Ovary (tissue), 9 donors: Measurements from ENCODE around the gene SSTR1. TPM values are rescaled to one million over a fixed set of nuclear protein-coding genes. Genes with fewer than 3 reads are reported as not detected.

Experiments used
- DNase-seq, 5 donors: peaks; one replicate each; pipeline ENCODE4 v3.0.0-alpha.2; 2019 to 2020
- H3K27ac ChIP-seq, 2 donors: fragments of 200-600 bp; one replicate each; pipeline versions ENCODE4 v1.5.1 to v1.8.0; 2019 to 2022
- H3K27me3 ChIP-seq: fragments of 200-600 bp; one replicate; pipeline ENCODE4 v1.8.0; 2022
- H3K36me3 ChIP-seq: fragments of 200-600 bp; sonication (generic); one replicate; pipeline ENCODE4 v1.5.1; 2019
- H3K4me1 ChIP-seq: one replicate; pipeline ENCODE4 v1.8.1; 2013; ENCODE audit warnings: mild to moderate bottlenecking, moderate library complexity; ENCODE audit not compliant: insufficient read depth
- H3K4me3 ChIP-seq: fragments of 200-600 bp; sonication (generic); one replicate; pipeline ENCODE4 v1.5.1; 2017
- H3K9me3 ChIP-seq, 2 donors: fragments of 200-600 bp in 1 of 2; sonication (generic) in 1 of 2; one replicate each; pipeline versions ENCODE4 v1.5.1 to v1.8.1; 2013 to 2019; ENCODE audit warnings: mild to moderate bottlenecking in 1 of 2, moderate library complexity in 1 of 2
- EP300 ChIP-seq: sonication (generic); formaldehyde crosslinking; IDR thresholded peaks from one replicate; pipeline ENCODE4 v1.6.1; 2017; ENCODE audit warnings: antibody characterized with exemption
- POLR2A ChIP-seq: fragments of 450-650 bp; IDR thresholded peaks from one replicate; pipeline ENCODE4 v1.6.1; 2017; ENCODE audit warnings: antibody characterized with exemption, mild to moderate bottlenecking, moderate library complexity
- WGBS, 3 donors: extraction: QIAGEN DNeasy Blood & Tissue Kit in 1 of 3; methylation state at CpG; one replicate each; pipeline versions ENCODE4 v1.1.5 to v1.1.7; 2013 to 2017; 5-methylcytosine and 5-hydroxymethylcytosine counted together
- intact Hi-C, 4 donors: fragments of 100-400 bp; cut with DNase I; formaldehyde crosslinking; loops; one replicate each; pipeline versions ENCODE4 v1.11.0 to v1.15.1; 2022 to 2023
- polyA plus RNA-seq, 2 donors: library from polyadenylated mRNA; stranded (reverse); fragments of 200-250 nt in 1 of 2; fragments of 350-450 nt in 1 of 2; fragmentation: Illumina TruSeq in 1 of 2; extraction: RNeasy Lipid Tissue Mini Kit (QIAGEN cat#74804) in 1 of 2; gene quantifications; one replicate each; pipeline ENCODE4 v1.2.3, GENCODE V29; 2013 to 2014
- total RNA-seq, 7 donors: library from RNA; depleted of rRNA in 2 of 7; stranded (reverse); fragments of >200 nt in 2 of 7; fragmentation: NEBNext Ultra II Directional in 3 of 7; extraction: Animal tissue kit (Norgen Biotek cat#: 25700) in 3 of 7; gene quantifications; one replicate each; pipeline versions ENCODE4 v1.1.0 to v1.2.4, GENCODE V29; 2016 to 2023
- TF ChIP-seq, protein P1 (sequence below), 3 donors: fragments of 450-650 bp in 2 of 3; fragments of 200-600 bp in 1 of 3; IDR thresholded peaks; one replicate each; pipeline versions ENCODE4 v1.5.1 to v1.8.0; 2016 to 2022; ENCODE audit warnings: antibody characterized with exemption in 3 of 3, mild to moderate bottlenecking in 1 of 3
- donor health status: DM: no; HTN: no; CAD: no; lungs with moderate emphysema.
- donor health status: DM: no; HTN: no; CAD: no.
- donor health status: Bipolar disorder and iron deficiency.
- donor health status: DM: yes; HTN: yes; CAD: no.
- donor health status: DM: no; HTN: no; CAD: no.
- donor health status: DM: yes; HTN: yes; CAD: no.

SSTR1 gene
- total and polyA plus RNA-seq, 9 donors, result 0.48 to 2.3 (median 1.3) TPM

DNA sequence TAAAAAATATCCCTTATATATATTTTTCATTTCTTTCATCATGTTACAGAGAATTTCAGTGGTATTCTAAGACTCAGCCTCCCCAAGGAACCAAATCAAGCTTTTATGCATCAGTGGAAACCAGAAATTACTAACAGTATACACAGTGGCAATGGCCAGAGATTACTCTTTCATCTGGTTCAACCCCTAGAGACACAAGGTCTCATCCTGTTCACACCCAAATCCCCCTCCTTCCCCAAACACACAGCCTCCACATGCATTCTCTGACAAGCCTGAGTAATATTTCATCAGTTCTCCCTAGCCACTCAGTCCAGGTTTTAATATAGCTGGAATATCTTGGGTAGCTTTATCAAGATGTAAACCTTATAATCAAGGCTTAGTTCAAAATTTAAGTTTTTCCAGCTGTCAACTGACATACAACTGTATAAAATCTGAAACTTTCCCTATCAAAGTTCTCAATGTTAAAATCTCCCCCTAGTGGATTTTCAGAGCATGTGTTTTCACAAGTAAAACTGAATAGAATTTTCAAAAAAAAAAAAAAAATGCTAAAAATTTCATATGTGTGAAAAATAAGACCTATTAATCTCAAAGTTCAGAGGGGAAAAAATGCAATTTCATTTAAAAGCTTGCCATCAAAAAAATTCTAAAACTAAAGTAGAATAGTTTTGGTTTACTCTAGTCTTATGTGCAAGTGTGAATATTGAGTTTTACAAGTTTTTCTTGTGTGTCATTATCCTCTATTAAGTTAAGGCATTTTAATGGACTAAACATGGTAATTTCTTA, 10.5 kb upstream of the SSTR1 start:
- H3K9me3 ChIP-seq, result no peaks in the 10 kb centered on the region
- H3K27ac ChIP-seq, result no peak overlapping the region
- no peaks in the 10 kb centered on the region for H3K36me3 ChIP-seq
- intact Hi-C loops, result no loop called here
- no peak for DNase-seq
- TF ChIP-seq POLR2A (no peak), EP300 (no peak)
- TF ChIP-seq, protein P1, sequence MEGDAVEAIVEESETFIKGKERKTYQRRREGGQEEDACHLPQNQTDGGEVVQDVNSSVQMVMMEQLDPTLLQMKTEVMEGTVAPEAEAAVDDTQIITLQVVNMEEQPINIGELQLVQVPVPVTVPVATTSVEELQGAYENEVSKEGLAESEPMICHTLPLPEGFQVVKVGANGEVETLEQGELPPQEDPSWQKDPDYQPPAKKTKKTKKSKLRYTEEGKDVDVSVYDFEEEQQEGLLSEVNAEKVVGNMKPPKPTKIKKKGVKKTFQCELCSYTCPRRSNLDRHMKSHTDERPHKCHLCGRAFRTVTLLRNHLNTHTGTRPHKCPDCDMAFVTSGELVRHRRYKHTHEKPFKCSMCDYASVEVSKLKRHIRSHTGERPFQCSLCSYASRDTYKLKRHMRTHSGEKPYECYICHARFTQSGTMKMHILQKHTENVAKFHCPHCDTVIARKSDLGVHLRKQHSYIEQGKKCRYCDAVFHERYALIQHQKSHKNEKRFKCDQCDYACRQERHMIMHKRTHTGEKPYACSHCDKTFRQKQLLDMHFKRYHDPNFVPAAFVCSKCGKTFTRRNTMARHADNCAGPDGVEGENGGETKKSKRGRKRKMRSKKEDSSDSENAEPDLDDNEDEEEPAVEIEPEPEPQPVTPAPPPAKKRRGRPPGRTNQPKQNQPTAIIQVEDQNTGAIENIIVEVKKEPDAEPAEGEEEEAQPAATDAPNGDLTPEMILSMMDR (IDR thresholded peaks at IDR 0.05), result no peak
- H3K4me1 ChIP-seq, result no peaks in the 10 kb centered on the region
- no peak overlapping the region for H3K4me3 ChIP-seq
- H3K27me3 ChIP-seq, result no peaks in the 10 kb centered on the region

DNA sequence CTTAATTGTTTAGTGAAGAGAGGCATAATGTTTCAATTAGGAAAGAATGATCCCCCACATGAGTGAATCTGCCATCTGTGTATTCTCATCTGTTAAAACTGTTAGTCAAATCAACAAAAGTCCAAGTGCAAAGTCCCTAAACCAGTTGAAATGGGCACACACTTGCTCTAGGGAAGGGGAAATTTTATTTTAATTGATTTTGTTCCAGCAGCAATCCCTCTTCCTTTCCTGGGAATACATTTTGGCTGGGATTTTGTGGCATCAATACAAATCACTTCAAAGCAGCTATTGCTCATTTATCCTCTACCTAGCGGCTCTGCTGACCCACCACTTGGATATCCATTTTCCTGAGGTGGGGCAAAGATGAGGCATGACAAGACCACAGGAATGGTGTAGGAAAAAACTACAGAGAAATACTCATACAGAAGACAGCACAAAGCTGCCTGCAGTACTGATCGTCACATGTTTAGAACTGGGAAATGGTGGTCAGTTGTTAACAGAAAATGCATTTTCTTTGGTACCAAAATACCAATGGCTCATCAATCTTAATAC, 9.8 kb upstream of the SSTR1 start:
- Histone ChIP-seq H3K4me3 (no peak overlapping the region), H3K27ac (no peak overlapping the region), H3K4me1 (no peaks in the 10 kb centered on the region), H3K27me3 (no peaks in the 10 kb centered on the region), H3K36me3 (no peaks in the 10 kb centered on the region), H3K9me3 (no peaks in the 10 kb centered on the region)
- DNase-seq, result no peak
- intact Hi-C loops, result no loop called here
- TF ChIP-seq EP300, result no peak
- no peak for TF ChIP-seq POLR2A
- TF ChIP-seq, protein P1 (IDR thresholded peaks at IDR 0.05), result no peak
- 89 to 95% (median 92%) methylated on average over 2 of the region's 2 CpGs for WGBS, 3 donors

DNA sequence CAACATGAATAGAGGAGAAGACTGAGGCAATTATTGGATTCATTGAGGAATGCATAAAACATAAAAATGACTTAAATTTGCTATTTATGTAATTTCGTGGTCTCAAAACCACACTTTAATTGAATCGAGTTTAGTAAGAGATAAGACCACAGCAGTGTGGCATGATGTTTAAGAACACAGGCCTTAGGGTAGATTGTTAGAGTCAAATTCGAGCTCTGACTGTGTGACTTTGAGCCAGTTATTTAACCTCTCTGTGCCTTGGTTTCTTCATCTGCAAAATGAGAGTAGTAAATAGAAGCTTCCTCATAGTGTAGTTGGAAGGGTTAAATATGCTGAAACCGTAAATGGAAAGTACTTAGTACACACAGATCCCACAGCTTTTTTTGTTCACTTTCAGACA, 9.3 kb upstream of the SSTR1 start:
- 55 to 65% (median 59%) methylated on average over 4 of the region's 4 CpGs for WGBS, 3 donors

DNA sequence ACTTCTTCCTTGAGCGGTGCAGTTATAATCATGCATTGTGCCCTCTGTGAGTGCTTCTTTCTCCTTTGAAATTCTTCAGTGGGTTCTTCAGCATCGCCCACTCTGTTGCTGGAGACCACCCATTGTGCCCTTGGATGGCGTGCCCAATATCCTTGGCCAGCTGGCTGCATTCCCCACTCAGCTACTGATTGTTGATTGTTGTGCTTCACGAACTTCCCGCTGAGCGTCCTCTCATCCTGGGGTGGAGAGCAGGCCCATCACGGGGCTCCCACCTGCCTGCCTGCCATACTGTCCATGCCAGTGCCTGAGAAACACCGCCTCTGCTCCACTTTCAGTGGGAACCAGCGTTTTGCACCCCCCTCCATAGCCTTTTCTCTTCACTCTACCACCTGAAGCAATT, 8.6 kb upstream of the SSTR1 start:
- no peaks in the 10 kb centered on the region for H3K4me1 ChIP-seq
- DNase-seq, result no peak
- H3K4me3 ChIP-seq, result no peak overlapping the region
- H3K27me3 ChIP-seq, result no peaks in the 10 kb centered on the region
- 53 to 70% (median 66%) methylated on average over 9 of the region's 9 CpGs for WGBS, 3 donors
- no peaks in the 10 kb centered on the region for H3K9me3 ChIP-seq
- H3K27ac ChIP-seq, result no peak overlapping the region
- H3K36me3 ChIP-seq, result no peaks in the 10 kb centered on the region
- intact Hi-C loops, result no loop called here
- TF ChIP-seq POLR2A, result no peak
- TF ChIP-seq, protein P1 (IDR thresholded peaks at IDR 0.05), result no peak

More for the DNA sequence above, 9.3 kb upstream of the SSTR1 start:
- intact Hi-C loops, result no loop called here
- no peaks in the 10 kb centered on the region for H3K4me1 ChIP-seq
- no peak overlapping the region for H3K4me3 ChIP-seq
- no peaks in the 10 kb centered on the region for H3K36me3 ChIP-seq
- TF ChIP-seq, protein P1 (IDR thresholded peaks at IDR 0.05), result no peak
- TF ChIP-seq EP300, result no peak
- no peak for TF ChIP-seq POLR2A
- DNase-seq, result no peak
- H3K27ac ChIP-seq, result no peak overlapping the region
- H3K27me3 ChIP-seq, result no peaks in the 10 kb centered on the region
- no peaks in the 10 kb centered on the region for H3K9me3 ChIP-seq
